ENCODE results near the gene NUMB. TPM values are rescaled to one million over a fixed set of nuclear protein-coding genes. Genes with fewer than 3 reads are reported as not detected.
A peak's percentile ranks its signal among the peaks of the same experiment; 100 is the strongest.

NUMB gene
- total RNA-seq (10 to 100 TPM; 28.3 to 30.0 TPM), polyA plus RNA-seq (ENCODE audit: insufficient read length in 2 of 2) (10 to 100 TPM; 34.5 to 48.0 TPM)
- long read RNA-seq, donor 1, partial matches to known transcripts = 0 of 7 reads
- long read RNA-seq, donor 1, other reads (novel, unspliced or antisense) = 0 of 7 reads
- long read RNA-seq, donor 2, partial matches to known transcripts = 0 of 3 reads
- long read RNA-seq, donor 2, other reads (novel, unspliced or antisense) = 0 of 3 reads
- long read RNA-seq, donor 3, partial matches to known transcripts = 0 of 1 reads
- long read RNA-seq, donor 3, other reads (novel, unspliced or antisense) = 0 of 1 reads
- long read RNA-seq, donor 4, partial matches to known transcripts = 0 of 7 reads
- long read RNA-seq, donor 4, other reads (novel, unspliced or antisense) = 0 of 7 reads

DNA sequence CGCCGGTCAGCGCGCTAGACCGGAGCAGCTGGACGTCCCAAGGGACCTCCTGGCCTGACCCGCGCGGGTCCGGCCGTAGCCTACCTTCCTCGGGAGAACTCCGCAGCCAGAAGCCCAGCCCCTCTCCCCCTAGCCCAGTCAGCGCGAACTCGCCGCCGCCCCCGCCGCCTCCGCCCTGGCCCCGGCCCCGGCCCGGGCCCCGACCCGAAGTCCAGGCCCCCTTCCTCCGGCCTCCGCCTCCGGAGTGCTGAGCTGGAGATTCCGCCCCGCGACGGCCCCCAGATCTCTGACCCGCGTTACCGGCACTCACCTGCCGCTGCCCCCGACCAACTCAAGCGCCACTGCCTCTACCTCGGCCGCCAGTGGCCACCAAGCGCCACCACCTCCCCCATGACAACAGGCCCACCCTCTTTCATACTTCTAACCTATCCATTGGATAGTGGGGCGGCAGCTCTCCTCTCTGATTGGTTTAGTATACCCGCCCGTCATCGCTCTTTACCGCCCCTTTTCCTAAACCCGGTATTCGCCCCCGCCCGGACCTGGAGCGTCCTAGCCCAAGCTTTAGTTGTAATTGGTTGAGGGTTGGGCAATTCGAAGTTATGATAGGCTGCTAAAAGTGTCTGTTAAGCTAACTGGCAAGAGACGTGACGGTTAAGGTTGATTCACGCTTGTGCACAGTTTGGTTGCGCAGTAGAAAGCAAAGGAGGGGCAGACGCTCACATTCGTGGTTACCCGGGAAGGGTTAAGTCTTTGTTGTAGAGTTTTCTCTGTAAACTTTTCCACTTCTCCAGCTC is at the start of gene NUMB:
Gene NUMB (minus strand): TSS at position 364 of the 794 bp plus-strand sequence. CDS start 102,795 bp downstream, outside the sequence.
- peaks cover 16% of the 10 kb centered on the region for H3K4me1 ChIP-seq (ENCODE audit: control insufficient read depth, insufficient read depth, low read length)
- H3K36me3 ChIP-seq (ENCODE audit: control insufficient read depth, insufficient read depth, low read length) = no peaks in the 10 kb centered on the region
- H3K27ac ChIP-seq (ENCODE audit: low read depth, low read length) = peak within 1 kb of the TSS; percentile 70
- H3K27me3 ChIP-seq (ENCODE audit: control insufficient read depth, insufficient read depth, low read length) = no peaks in the 10 kb centered on the region
- peak within 1 kb of the TSS; percentile 92 for H3K4me3 ChIP-seq (ENCODE audit: low read depth, low read length)
- no peaks in the 10 kb centered on the region for H3K9me3 ChIP-seq (ENCODE audit: control insufficient read depth, insufficient read depth, low read length)
- peak; percentile 100 for DNase-seq (ENCODE audit: low read depth in 4 of 6, low spot score in 6 of 6)
- WGBS (ENCODE audit: insufficient coverage) = 0% methylated on average over 48 of the region's 60 CpGs

DNA sequence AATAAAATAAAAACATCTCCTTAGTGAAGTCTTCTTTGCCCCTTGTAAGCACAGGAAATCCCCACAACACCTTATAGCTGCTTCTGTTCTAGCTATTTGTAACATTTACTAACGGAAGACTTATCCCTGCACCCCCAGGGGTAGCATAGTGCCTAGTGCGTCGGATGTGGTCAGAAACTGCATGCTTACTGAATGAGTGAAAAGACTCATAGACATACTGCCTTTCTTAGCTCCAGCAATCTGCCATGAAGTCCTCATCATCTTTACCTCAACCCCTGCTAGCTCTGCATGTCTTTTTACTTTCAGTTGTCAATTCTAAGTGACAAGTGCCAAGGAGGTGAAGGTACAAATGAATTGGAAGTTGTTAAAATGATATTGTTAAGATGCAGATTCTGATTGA is 45.3 kb upstream of the NUMB start:
- no peaks in the 10 kb centered on the region for H3K4me1 ChIP-seq (ENCODE audit: control insufficient read depth, insufficient read depth, low read length)
- no peak for DNase-seq (ENCODE audit: low read depth in 4 of 6, low spot score in 6 of 6)
- 89% methylated on average over 3 of the region's 3 CpGs for WGBS (ENCODE audit: insufficient coverage)
- H3K27ac ChIP-seq (ENCODE audit: low read depth, low read length) = no peak overlapping the region
- H3K9me3 ChIP-seq (ENCODE audit: control insufficient read depth, insufficient read depth, low read length) = no peaks in the 10 kb centered on the region
- H3K36me3 ChIP-seq (ENCODE audit: control insufficient read depth, insufficient read depth, low read length) = peaks cover 21% of the 10 kb centered on the region
- no peak overlapping the region for H3K4me3 ChIP-seq (ENCODE audit: low read depth, low read length)
- no peaks in the 10 kb centered on the region for H3K27me3 ChIP-seq (ENCODE audit: control insufficient read depth, insufficient read depth, low read length)

DNA sequence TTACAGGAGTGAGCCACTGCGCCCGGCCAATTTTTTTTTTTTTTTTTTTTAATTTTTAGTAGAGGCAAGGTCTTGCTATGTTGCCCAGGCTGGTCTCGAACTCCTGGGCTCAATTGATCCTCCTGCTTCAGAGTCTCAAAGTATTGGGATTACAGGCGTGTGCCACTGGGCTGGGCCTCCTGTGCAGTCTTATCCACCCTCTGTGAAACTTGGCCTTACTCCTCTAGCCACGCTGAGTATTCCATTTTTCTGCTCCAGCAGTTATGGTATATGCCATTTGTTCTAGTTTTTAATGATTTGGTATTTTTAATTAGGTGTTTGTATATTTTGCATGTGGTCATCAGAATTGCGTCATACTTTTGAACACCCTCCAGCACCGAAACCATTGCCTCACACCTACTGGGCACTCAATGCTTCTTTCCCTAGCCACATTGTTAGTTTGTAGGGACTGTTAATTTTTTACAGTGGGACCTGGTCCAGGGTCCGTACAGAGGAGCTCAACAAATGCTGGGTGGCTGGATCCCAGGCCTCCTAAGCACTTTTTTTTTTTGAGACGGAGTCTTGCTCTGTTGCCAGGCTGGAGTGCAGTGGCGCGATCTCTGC is 43.8 kb upstream of the NUMB start:
- H3K27ac ChIP-seq (ENCODE audit: low read depth, low read length) = no peak overlapping the region
- H3K36me3 ChIP-seq (ENCODE audit: control insufficient read depth, insufficient read depth, low read length) = peaks cover 19% of the 10 kb centered on the region
- no peaks in the 10 kb centered on the region for H3K27me3 ChIP-seq (ENCODE audit: control insufficient read depth, insufficient read depth, low read length)
- no peaks in the 10 kb centered on the region for H3K4me1 ChIP-seq (ENCODE audit: control insufficient read depth, insufficient read depth, low read length)
- no peaks in the 10 kb centered on the region for H3K9me3 ChIP-seq (ENCODE audit: control insufficient read depth, insufficient read depth, low read length)
- 95% methylated on average over 8 of the region's 11 CpGs for WGBS (ENCODE audit: insufficient coverage)
- DNase-seq (ENCODE audit: low read depth in 4 of 6, low spot score in 6 of 6) = no peak
- no peak overlapping the region for H3K4me3 ChIP-seq (ENCODE audit: low read depth, low read length)

DNA sequence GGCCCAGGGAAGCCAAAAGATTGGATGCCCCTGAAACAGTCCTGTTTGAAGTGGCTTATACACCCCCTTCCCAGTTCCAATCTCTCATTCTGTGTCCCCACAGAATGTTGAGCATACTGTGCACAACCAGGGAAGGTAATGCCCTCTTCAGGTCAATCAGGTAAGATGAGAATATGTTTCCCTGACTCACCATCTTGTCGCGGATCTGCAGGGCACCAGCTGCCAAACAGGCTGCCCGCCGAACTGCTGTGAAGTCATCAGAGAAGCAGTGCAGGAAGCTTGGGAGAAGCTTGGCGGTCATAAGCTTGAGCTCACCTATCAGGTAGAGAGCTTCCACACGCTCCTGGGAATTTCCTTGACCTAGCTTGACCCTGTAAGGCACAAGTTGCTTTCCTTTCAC is 42.0 kb upstream of the NUMB start:
- no peaks in the 10 kb centered on the region for H3K9me3 ChIP-seq (ENCODE audit: control insufficient read depth, insufficient read depth, low read length)
- 93% methylated on average over 6 of the region's 6 CpGs for WGBS (ENCODE audit: insufficient coverage)
- no peak overlapping the region for H3K4me3 ChIP-seq (ENCODE audit: low read depth, low read length)
- H3K27me3 ChIP-seq (ENCODE audit: control insufficient read depth, insufficient read depth, low read length) = no peaks in the 10 kb centered on the region
- H3K4me1 ChIP-seq (ENCODE audit: control insufficient read depth, insufficient read depth, low read length) = no peaks in the 10 kb centered on the region
- H3K36me3 ChIP-seq (ENCODE audit: control insufficient read depth, insufficient read depth, low read length) = peaks cover 16% of the 10 kb centered on the region
- H3K27ac ChIP-seq (ENCODE audit: low read depth, low read length) = no peak overlapping the region
- DNase-seq (ENCODE audit: low read depth in 4 of 6, low spot score in 6 of 6) = no peak

DNA sequence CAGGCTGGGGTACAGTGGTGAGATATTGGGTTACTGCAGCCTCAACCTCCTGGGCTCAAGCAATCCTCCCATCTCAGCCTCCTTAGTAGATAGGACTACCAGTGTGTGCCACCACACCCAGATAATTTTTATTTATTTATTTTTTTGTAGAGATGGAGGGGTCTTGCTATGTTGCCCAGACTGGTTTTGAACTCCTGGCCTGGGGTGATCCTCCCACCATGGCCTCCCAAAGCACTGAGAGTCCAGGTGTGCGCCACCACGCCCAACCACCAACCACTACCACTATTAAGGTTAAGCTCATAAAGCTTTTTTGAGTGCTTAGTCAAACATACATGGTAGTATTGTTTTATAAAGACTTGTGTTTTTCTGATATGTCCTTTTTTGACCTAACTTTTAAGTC is 36.2 kb upstream of the NUMB start:
- H3K4me1 ChIP-seq (ENCODE audit: control insufficient read depth, insufficient read depth, low read length) = peaks cover 30% of the 10 kb centered on the region
- peaks cover 16% of the 10 kb centered on the region for H3K36me3 ChIP-seq (ENCODE audit: control insufficient read depth, insufficient read depth, low read length)
- DNase-seq (ENCODE audit: low read depth in 4 of 6, low spot score in 6 of 6) = no peak
- H3K27ac ChIP-seq (ENCODE audit: low read depth, low read length) = no peak overlapping the region
- WGBS (ENCODE audit: insufficient coverage) = no CpG with 5 or more reads among the region's 2 CpGs
- H3K9me3 ChIP-seq (ENCODE audit: control insufficient read depth, insufficient read depth, low read length) = no peaks in the 10 kb centered on the region
- H3K4me3 ChIP-seq (ENCODE audit: low read depth, low read length) = no peak overlapping the region
- no peaks in the 10 kb centered on the region for H3K27me3 ChIP-seq (ENCODE audit: control insufficient read depth, insufficient read depth, low read length)

DNA sequence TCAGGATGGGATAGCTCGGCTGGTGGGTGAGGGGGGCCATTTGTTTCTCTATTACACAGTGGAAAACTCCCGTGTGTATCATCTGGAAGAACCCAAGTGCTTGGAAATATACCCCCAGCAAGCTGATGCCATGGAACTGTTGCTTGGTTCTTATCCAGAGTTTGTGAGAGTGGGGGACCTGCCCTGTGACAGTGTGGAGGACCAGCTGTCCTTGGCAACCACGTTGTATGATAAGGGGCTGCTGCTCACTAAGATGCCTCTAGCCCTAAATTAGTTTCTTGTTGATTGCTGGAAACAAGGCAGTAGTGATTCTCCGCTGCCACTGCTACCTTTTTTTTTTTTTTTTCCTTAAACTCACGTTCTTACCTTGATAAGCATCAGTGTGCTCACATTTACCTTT is 34.3 kb upstream of the NUMB start:
- Histone ChIP-seq H3K4me3 (ENCODE audit: low read depth, low read length) (peak overlapping the region; percentile 65), H3K27ac (ENCODE audit: low read depth, low read length) (no peak overlapping the region), H3K36me3 (ENCODE audit: control insufficient read depth, insufficient read depth, low read length) (peaks cover 14% of the 10 kb centered on the region), H3K27me3 (ENCODE audit: control insufficient read depth, insufficient read depth, low read length) (no peaks in the 10 kb centered on the region), H3K9me3 (ENCODE audit: control insufficient read depth, insufficient read depth, low read length) (no peaks in the 10 kb centered on the region), H3K4me1 (ENCODE audit: control insufficient read depth, insufficient read depth, low read length) (peaks cover 30% of the 10 kb centered on the region)
- peak in 1 of 6 donors; percentile 7 for DNase-seq (ENCODE audit: low read depth in 4 of 6, low spot score in 6 of 6)
- WGBS (ENCODE audit: insufficient coverage) = 100% methylated on average over 1 of the region's 5 CpGs

DNA sequence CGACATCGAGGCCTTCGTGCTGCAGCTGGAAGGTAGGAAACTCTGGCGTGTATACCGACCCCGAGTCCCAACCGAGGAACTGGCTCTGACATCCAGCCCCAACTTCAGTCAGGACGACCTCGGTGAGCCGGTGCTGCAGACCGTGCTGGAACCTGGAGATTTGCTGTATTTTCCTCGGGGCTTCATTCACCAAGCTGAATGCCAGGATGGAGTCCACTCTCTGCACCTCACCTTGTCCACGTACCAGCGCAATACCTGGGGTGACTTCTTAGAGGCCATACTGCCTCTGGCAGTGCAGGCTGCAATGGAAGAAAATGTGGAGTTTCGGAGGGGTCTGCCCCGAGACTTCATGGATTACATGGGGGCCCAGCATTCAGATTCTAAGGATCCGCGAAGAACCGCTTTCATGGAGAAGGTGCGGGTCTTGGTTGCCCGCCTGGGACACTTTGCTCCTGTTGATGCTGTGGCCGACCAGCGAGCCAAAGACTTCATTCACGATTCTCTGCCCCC is 33.8 kb upstream of the NUMB start:
- peak overlapping the region; percentile 65 for H3K4me3 ChIP-seq (ENCODE audit: low read depth, low read length)
- H3K27ac ChIP-seq (ENCODE audit: low read depth, low read length) = no peak overlapping the region
- no peaks in the 10 kb centered on the region for H3K9me3 ChIP-seq (ENCODE audit: control insufficient read depth, insufficient read depth, low read length)
- DNase-seq (ENCODE audit: low read depth in 4 of 6, low spot score in 6 of 6) = peak in 1 of 6 donors; percentile 8
- H3K36me3 ChIP-seq (ENCODE audit: control insufficient read depth, insufficient read depth, low read length) = peaks cover 14% of the 10 kb centered on the region
- no peaks in the 10 kb centered on the region for H3K27me3 ChIP-seq (ENCODE audit: control insufficient read depth, insufficient read depth, low read length)
- whole genome bisulfite sequencing (ENCODE audit: insufficient coverage) = 48% methylated on average over 24 of the region's 24 CpGs
- H3K4me1 ChIP-seq (ENCODE audit: control insufficient read depth, insufficient read depth, low read length) = peaks cover 30% of the 10 kb centered on the region

DNA sequence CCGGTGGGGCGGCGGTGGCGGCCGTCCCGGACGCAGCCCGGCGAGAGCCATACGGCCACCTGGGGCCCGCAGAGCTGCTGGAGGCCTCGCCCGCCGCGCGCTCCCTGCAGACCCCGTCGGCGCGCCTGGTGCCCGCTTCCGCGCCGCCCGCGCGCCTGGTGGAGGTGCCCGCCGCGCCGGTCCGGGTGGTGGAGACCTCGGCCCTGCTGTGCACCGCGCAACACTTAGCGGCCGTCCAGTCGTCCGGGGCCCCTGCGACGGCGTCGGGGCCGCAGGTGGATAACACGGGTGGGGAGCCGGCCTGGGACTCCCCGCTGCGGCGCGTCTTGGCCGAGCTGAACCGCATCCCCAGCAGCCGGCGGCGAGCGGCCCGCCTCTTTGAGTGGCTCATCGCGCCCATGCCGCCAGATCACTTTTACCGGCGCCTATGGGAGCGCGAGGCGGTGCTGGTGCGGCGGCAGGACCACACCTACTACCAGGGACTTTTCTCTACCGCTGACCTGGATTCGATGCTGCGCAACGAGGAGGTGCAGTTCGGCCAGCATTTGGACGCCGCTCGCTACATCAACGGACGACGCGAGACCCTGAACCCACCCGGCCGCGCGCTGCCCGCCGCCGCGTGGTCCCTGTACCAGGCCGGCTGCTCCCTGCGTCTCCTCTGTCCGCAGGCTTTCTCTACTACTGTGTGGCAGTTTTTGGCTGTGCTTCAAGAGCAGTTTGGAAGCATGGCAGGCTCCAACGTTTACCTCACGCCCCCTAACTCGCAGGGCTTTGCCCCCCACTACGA is 33.1 kb upstream of the NUMB start:
- Histone ChIP-seq H3K9me3 (ENCODE audit: control insufficient read depth, insufficient read depth, low read length) (no peaks in the 10 kb centered on the region), H3K27ac (ENCODE audit: low read depth, low read length) (peak overlapping the region; percentile 60), H3K27me3 (ENCODE audit: control insufficient read depth, insufficient read depth, low read length) (no peaks in the 10 kb centered on the region), H3K4me1 (ENCODE audit: control insufficient read depth, insufficient read depth, low read length) (peaks cover 30% of the 10 kb centered on the region), H3K36me3 (ENCODE audit: control insufficient read depth, insufficient read depth, low read length) (peaks cover 14% of the 10 kb centered on the region), H3K4me3 (ENCODE audit: low read depth, low read length) (peak overlapping the region; percentile 65)
- peak in 3 of 6 donors; percentile 23 to 71 (median 70) for DNase-seq (ENCODE audit: low read depth in 4 of 6, low spot score in 6 of 6)
- WGBS (ENCODE audit: insufficient coverage) = under 1% methylated on average over 94 of the region's 94 CpGs
